Activated T-helper 2 cell treated with anti-CD3 and anti-CD28 coated beads, Interferon-gamma antibody, Interleukin-2, Interleukin-4, amounts not matched to agents 10 μg/mL and 5 μg/mL and 100 μg/mL, durations not matched to agents 14 hours and 24 hours and 36 hours (primary cell): ENCODE data around the gene VWA8. TPM values are rescaled to one million over a fixed set of nuclear protein-coding genes. Genes with fewer than 3 reads are reported as not detected.
"Not testable (repeated sequence)": the region's sequence is repeated elsewhere in the genome, so short reads cannot be mapped to it uniquely, and the experiment has no call there.

ENCODE experiments used
- DNase-seq: peaks from one replicate; pipeline ENCODE4 v3.0.0; 2021; ENCODE audit warnings: low spot score
- H3K27ac Mint-ChIP-seq: one replicate; pipeline ENCODE4 v1.8.0; 2021; ENCODE audit warnings: mixed read lengths
- H3K27me3 Mint-ChIP-seq: one replicate; pipeline ENCODE4 v1.8.0; 2021; ENCODE audit warnings: low read depth, mixed read lengths
- H3K36me3 Mint-ChIP-seq: one replicate; pipeline ENCODE4 v1.8.0; 2021; ENCODE audit warnings: low read depth, mixed read lengths
- H3K4me1 Mint-ChIP-seq: one replicate; pipeline ENCODE4 v1.8.0; 2021; ENCODE audit warnings: low read depth, mixed read lengths
- H3K4me3 Mint-ChIP-seq: one replicate; pipeline ENCODE4 v1.8.0; 2021; ENCODE audit warnings: low read depth, mild to moderate bottlenecking, moderate library complexity, mixed read lengths
- H3K9me3 Mint-ChIP-seq: one replicate; pipeline ENCODE4 v1.8.0; 2021; ENCODE audit warnings: mixed read lengths
- intact Hi-C: fragments of 100-400 bp; cut with micrococcal nuclease; formaldehyde crosslinking; loops from one replicate; pipeline ENCODE4 v1.15.1; 2023
- total RNA-seq: library from RNA; stranded (reverse); gene quantifications from 2 replicates; pipeline ENCODE4 v1.2.3, GENCODE V29; 2022

VWA8 gene
- total RNA-seq, 1 donor from 2014 or later, result 21.7 TPM

- H3K36me3 Mint-ChIP-seq, result peaks cover 29% of the 10 kb centered on the region
- H3K4me1 Mint-ChIP-seq, result no peaks in the 10 kb centered on the region
- no peaks in the 10 kb centered on the region for H3K27me3 Mint-ChIP-seq
- no peaks in the 10 kb centered on the region for H3K9me3 Mint-ChIP-seq
- H3K4me3 Mint-ChIP-seq, result no peak overlapping the region
- intact Hi-C loops, result no loop called here
- no peak for DNase-seq
- no peak overlapping the region for H3K27ac Mint-ChIP-seq
These were observed 133.2 kb downstream of the VWA8 start for GRCh38 chr13:41827507-41828213.

GRCh38 chr13:41825691-41826090 lies 135.2 kb downstream of the VWA8 start:
- DNase-seq, result no peak
- intact Hi-C loops, result no loop called here
- Mint-ChIP-seq H3K9me3 (no peaks in the 10 kb centered on the region), H3K36me3 (peaks cover 24% of the 10 kb centered on the region), H3K4me1 (no peaks in the 10 kb centered on the region), H3K4me3 (no peak overlapping the region), H3K27me3 (no peaks in the 10 kb centered on the region), H3K27ac (no peak overlapping the region)

- intact Hi-C loops, result no loop called here
- DNase-seq, result no peak
- Mint-ChIP-seq H3K36me3 (peaks cover 12% of the 10 kb centered on the region), H3K4me1 (no peaks in the 10 kb centered on the region), H3K27ac (no peak overlapping the region), H3K9me3 (no peaks in the 10 kb centered on the region), H3K4me3 (no peak overlapping the region), H3K27me3 (no peaks in the 10 kb centered on the region)
These were observed 137.4 kb downstream of the VWA8 start for GRCh38 chr13:41823476-41823875.

GRCh38 chr13:41822560-41822959 lies 138.3 kb downstream of the VWA8 start:
- intact Hi-C loops, result no loop called here
- peaks cover 11% of the 10 kb centered on the region for H3K36me3 Mint-ChIP-seq
- DNase-seq, result no peak
- no peaks in the 10 kb centered on the region for H3K4me1 Mint-ChIP-seq
- no peaks in the 10 kb centered on the region for H3K9me3 Mint-ChIP-seq
- H3K27me3 Mint-ChIP-seq, result no peaks in the 10 kb centered on the region
- H3K27ac Mint-ChIP-seq, result no peak overlapping the region
- H3K4me3 Mint-ChIP-seq, result no peak overlapping the region

- no peaks in the 10 kb centered on the region for H3K9me3 Mint-ChIP-seq
- no peak overlapping the region for H3K27ac Mint-ChIP-seq
- H3K4me3 Mint-ChIP-seq, result no peak overlapping the region
- DNase-seq, result no peak
- peaks cover 10% of the 10 kb centered on the region for H3K36me3 Mint-ChIP-seq
- no peaks in the 10 kb centered on the region for H3K4me1 Mint-ChIP-seq
- intact Hi-C loops, result no loop called here
- no peaks in the 10 kb centered on the region for H3K27me3 Mint-ChIP-seq
These were observed 139.7 kb downstream of the VWA8 start for GRCh38 chr13:41821238-41821594.

GRCh38 chr13:41820581-41821237 lies 140.2 kb downstream of the VWA8 start:
- H3K4me1 Mint-ChIP-seq, result no peaks in the 10 kb centered on the region
- H3K9me3 Mint-ChIP-seq, result no peaks in the 10 kb centered on the region
- DNase-seq, result no peak
- H3K27ac Mint-ChIP-seq, result no peak overlapping the region
- intact Hi-C loops, result no loop called here
- no peaks in the 10 kb centered on the region for H3K27me3 Mint-ChIP-seq
- H3K4me3 Mint-ChIP-seq, result no peak overlapping the region
- peaks cover 14% of the 10 kb centered on the region for H3K36me3 Mint-ChIP-seq

GRCh38 chr13:41816057-41816456 lies 144.9 kb downstream of the VWA8 start:
- Mint-ChIP-seq H3K4me1 (peaks cover 10% of the 10 kb centered on the region), H3K9me3 (no peaks in the 10 kb centered on the region)
- intact Hi-C loops, result no loop called here

GRCh38 chr13:41813426-41813825 lies 147.5 kb downstream of the VWA8 start:
- Mint-ChIP-seq H3K4me3 (no peak overlapping the region), H3K36me3 (peaks cover 53% of the 10 kb centered on the region), H3K4me1 (peaks cover 10% of the 10 kb centered on the region), H3K9me3 (no peaks in the 10 kb centered on the region), H3K27me3 (no peaks in the 10 kb centered on the region), H3K27ac (no peak overlapping the region)
- intact Hi-C loops, result no loop called here
- no peak for DNase-seq

More at GRCh38 chr13:41816057-41816456, 144.9 kb downstream of the VWA8 start:
- H3K36me3 Mint-ChIP-seq, result peaks cover 36% of the 10 kb centered on the region
- DNase-seq, result no peak
- no peaks in the 10 kb centered on the region for H3K27me3 Mint-ChIP-seq
- H3K27ac Mint-ChIP-seq, result no peak overlapping the region
- no peak overlapping the region for H3K4me3 Mint-ChIP-seq

- Mint-ChIP-seq H3K36me3 (peaks cover 59% of the 10 kb centered on the region), H3K27ac (no peak overlapping the region), H3K4me3 (no peak overlapping the region), H3K9me3 (no peaks in the 10 kb centered on the region), H3K27me3 (no peaks in the 10 kb centered on the region), H3K4me1 (peaks cover 10% of the 10 kb centered on the region)
- intact Hi-C loops, result no loop called here
- DNase-seq, result no peak
These were observed 148.1 kb downstream of the VWA8 start for GRCh38 chr13:41812851-41813250.

- Mint-ChIP-seq H3K27me3 (no peaks in the 10 kb centered on the region), H3K9me3 (no peaks in the 10 kb centered on the region), H3K36me3 (peaks cover 61% of the 10 kb centered on the region), H3K27ac (no peak overlapping the region), H3K4me1 (peaks cover 10% of the 10 kb centered on the region), H3K4me3 (no peak overlapping the region)
- DNase-seq, result no peak
- intact Hi-C loops, result no loop called here
These were observed 148.7 kb downstream of the VWA8 start for GRCh38 chr13:41812237-41812636.

GRCh38 chr13:41811588-41812021 lies 149.3 kb downstream of the VWA8 start:
- intact Hi-C loops, result no loop called here
- no peak for DNase-seq
- peaks cover 10% of the 10 kb centered on the region for H3K4me1 Mint-ChIP-seq
- peaks cover 64% of the 10 kb centered on the region for H3K36me3 Mint-ChIP-seq
- no peaks in the 10 kb centered on the region for H3K9me3 Mint-ChIP-seq
- no peak overlapping the region for H3K27ac Mint-ChIP-seq
- H3K27me3 Mint-ChIP-seq, result no peaks in the 10 kb centered on the region
- H3K4me3 Mint-ChIP-seq, result no peak overlapping the region

- intact Hi-C loops, result no loop called here
- H3K27me3 Mint-ChIP-seq, result no peaks in the 10 kb centered on the region
- H3K36me3 Mint-ChIP-seq, result peaks cover 63% of the 10 kb centered on the region
These were observed 150.9 kb downstream of the VWA8 start for GRCh38 chr13:41809962-41810361.

GRCh38 chr13:41803445-41803735 lies 157.5 kb downstream of the VWA8 start:
- H3K4me3 Mint-ChIP-seq, H3K4me1 Mint-ChIP-seq, intact Hi-C loops, H3K27me3 Mint-ChIP-seq, H3K27ac Mint-ChIP-seq, DNase-seq: not testable (repeated sequence)
- Mint-ChIP-seq H3K36me3 (peaks cover 62% of the 10 kb centered on the region), H3K9me3 (peaks cover 28% of the 10 kb centered on the region)

More at GRCh38 chr13:41809962-41810361, 150.9 kb downstream of the VWA8 start:
- DNase-seq, result no peak
- Mint-ChIP-seq H3K9me3 (peaks cover 8% of the 10 kb centered on the region), H3K4me3 (no peak overlapping the region), H3K4me1 (peaks cover 10% of the 10 kb centered on the region), H3K27ac (no peak overlapping the region)
